Loucy (cell line): ENCODE data around the gene TRPM3.

Source experiments
- H2AFZ ChIP-seq: fragments of 200-600 bp; sonication (generic); 2 replicates; pipeline ENCODE4 v1.6.0; 2016; ENCODE audit warnings: antibody characterized with exemption, mild to moderate bottlenecking, low read length, moderate library complexity
- H3F3A ChIP-seq: fragments of 200-600 bp; 2 replicates; pipeline ENCODE4 v1.6.0; 2016; ENCODE audit warnings: antibody characterized with exemption, low read depth, mild to moderate bottlenecking
- H3K27me3 ChIP-seq: fragments of 200-600 bp; sonication (generic); 2 replicates; pipeline ENCODE4 v1.6.1; 2014; ENCODE audit warnings: low read length, mild to moderate bottlenecking; ENCODE audit not compliant: insufficient read depth, poor library complexity, severe bottlenecking
- H3K36me3 ChIP-seq: fragments of 200-600 bp; sonication (generic); 2 replicates; pipeline ENCODE4 v1.6.1; 2016; ENCODE audit warnings: low read length; ENCODE audit not compliant: insufficient read depth
- H3K4me1 ChIP-seq: fragments of 200-600 bp; sonication (generic); 2 replicates; pipeline ENCODE4 v1.5.1; 2014; ENCODE audit warnings: low read length, mild to moderate bottlenecking; ENCODE audit not compliant: insufficient read depth, poor library complexity, severe bottlenecking
- H3K4me2 ChIP-seq: fragments of 200-600 bp; sonication (generic); 2 replicates; pipeline ENCODE4 v1.6.0; 2014; ENCODE audit warnings: antibody characterized with exemption, low read length, low read depth, mild to moderate bottlenecking; ENCODE audit not compliant: poor library complexity, severe bottlenecking
- H3K4me3 ChIP-seq: fragments of 200-600 bp; sonication (generic); 2 replicates; pipeline ENCODE4 v1.5.1; 2014; ENCODE audit warnings: low read length, mild to moderate bottlenecking, mixed read lengths; ENCODE audit not compliant: poor library complexity, severe bottlenecking
- H3K79me2 ChIP-seq: fragments of 200-600 bp; sonication (generic); 2 replicates; pipeline ENCODE4 v1.6.1; 2014; ENCODE audit warnings: low read length; ENCODE audit not compliant: insufficient read depth
- H3K9ac ChIP-seq: fragments of 200-600 bp; sonication (generic); 2 replicates; pipeline ENCODE4 v1.6.0; 2014; ENCODE audit warnings: mild to moderate bottlenecking, low read depth, low read length, moderate library complexity; ENCODE audit not compliant: poor library complexity, severe bottlenecking
- H3K9me2 ChIP-seq: fragments of 200-600 bp; sonication (generic); replicated peaks from 2 replicates; pipeline ENCODE4 v1.6.1; 2016; ENCODE audit warnings: low read depth, low read length, mixed read lengths
- H3K9me3 ChIP-seq: fragments of 200-600 bp; sonication (generic); 2 replicates; pipeline ENCODE4 v1.6.1; 2014; ENCODE audit warnings: mild to moderate bottlenecking, antibody characterized with exemption, low read length, low read depth; ENCODE audit not compliant: insufficient read depth
- H4K20me1 ChIP-seq: fragments of 200-600 bp; sonication (generic); 2 replicates; pipeline ENCODE4 v1.6.0; 2014; ENCODE audit warnings: antibody characterized with exemption, low read length, mild to moderate bottlenecking; ENCODE audit not compliant: insufficient read depth, poor library complexity, severe bottlenecking
- EZH2phosphoT487 ChIP-seq: fragments of 200-600 bp; IDR thresholded peaks from 2 replicates; pipeline ENCODE4 v1.6.1; 2018; ENCODE audit warnings: antibody characterized with exemption, mild to moderate bottlenecking, moderate library complexity, borderline replicate concordance
- TF ChIP-seq, protein P1 (sequence below): fragments of 200-600 bp; sonication (generic); conservative IDR thresholded peaks from 2 replicates; pipeline ENCODE4 v1.5.1; 2014; ENCODE audit warnings: mild to moderate bottlenecking, antibody characterized with exemption, low read length

TRPM3 gene

DNA sequence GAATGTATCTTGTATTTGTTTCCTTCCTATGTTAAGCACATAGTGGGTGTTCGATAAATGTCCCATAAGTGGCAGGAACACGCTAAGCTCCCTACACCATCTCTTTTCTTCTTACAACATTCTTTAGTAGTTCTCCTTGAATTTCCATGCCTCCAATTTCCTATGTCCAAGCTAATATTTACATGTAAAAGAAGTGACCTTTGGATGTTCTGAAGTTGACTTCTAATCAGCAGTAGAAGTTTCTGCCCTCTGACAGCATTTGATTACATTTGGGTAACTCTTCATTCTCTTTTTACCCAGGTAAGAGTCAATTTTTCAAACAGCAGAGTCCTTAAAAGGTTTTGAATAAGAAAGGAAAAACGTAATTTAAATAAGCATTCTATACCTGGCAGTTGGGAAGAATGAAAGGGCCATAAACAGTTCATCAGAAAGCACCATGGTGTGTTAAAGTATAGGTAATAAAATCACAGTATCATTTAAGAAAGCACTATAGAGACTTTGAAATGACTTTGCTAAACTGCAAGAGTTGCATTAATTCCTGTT, 78.9 kb downstream of the TRPM3 start:
- no peaks in the 10 kb centered on the region for H3K4me1 ChIP-seq
- no peak for TF ChIP-seq EZH2phosphoT487
- TF ChIP-seq, protein P1, sequence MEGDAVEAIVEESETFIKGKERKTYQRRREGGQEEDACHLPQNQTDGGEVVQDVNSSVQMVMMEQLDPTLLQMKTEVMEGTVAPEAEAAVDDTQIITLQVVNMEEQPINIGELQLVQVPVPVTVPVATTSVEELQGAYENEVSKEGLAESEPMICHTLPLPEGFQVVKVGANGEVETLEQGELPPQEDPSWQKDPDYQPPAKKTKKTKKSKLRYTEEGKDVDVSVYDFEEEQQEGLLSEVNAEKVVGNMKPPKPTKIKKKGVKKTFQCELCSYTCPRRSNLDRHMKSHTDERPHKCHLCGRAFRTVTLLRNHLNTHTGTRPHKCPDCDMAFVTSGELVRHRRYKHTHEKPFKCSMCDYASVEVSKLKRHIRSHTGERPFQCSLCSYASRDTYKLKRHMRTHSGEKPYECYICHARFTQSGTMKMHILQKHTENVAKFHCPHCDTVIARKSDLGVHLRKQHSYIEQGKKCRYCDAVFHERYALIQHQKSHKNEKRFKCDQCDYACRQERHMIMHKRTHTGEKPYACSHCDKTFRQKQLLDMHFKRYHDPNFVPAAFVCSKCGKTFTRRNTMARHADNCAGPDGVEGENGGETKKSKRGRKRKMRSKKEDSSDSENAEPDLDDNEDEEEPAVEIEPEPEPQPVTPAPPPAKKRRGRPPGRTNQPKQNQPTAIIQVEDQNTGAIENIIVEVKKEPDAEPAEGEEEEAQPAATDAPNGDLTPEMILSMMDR = no peak

DNA sequence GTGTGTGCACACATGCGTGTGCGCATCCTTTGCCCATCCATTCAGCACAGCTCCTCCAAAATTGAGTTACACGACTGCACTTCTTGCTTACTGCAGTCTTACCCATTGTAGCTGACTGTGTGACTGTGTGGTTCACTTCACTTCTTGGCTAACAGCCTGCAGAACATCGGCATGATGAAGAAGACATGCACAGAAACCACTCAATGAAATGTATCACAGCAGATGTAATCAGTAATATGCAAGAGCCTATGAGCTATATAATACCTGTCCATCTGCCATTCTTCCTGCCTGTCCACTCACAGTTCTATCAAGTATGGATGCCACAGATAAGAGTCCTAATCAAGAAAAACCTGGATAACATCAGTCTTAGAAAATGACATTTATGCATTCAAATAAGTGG, 83.9 kb downstream of the TRPM3 start:
- no peak overlapping the region for H2AFZ ChIP-seq
- no peak overlapping the region for H3K4me2 ChIP-seq
- H3K36me3 ChIP-seq = no peaks in the 10 kb centered on the region
- no peak overlapping the region for H3K9ac ChIP-seq
- H3K27me3 ChIP-seq = no peaks in the 10 kb centered on the region
- TF ChIP-seq, protein P1 = no peak
- TF ChIP-seq EZH2phosphoT487 = no peak
- no peaks in the 10 kb centered on the region for H3K79me2 ChIP-seq
- no peaks in the 10 kb centered on the region for H3K9me2 ChIP-seq
- H3K4me1 ChIP-seq = no peaks in the 10 kb centered on the region
- no peaks in the 10 kb centered on the region for H3K9me3 ChIP-seq
- no peaks in the 10 kb centered on the region for H3F3A ChIP-seq
- H3K4me3 ChIP-seq = no peak overlapping the region
- no peaks in the 10 kb centered on the region for H4K20me1 ChIP-seq

More for the DNA sequence above, 78.9 kb downstream of the TRPM3 start:
- H2AFZ ChIP-seq = no peak overlapping the region
- H3K79me2 ChIP-seq = no peaks in the 10 kb centered on the region
- no peaks in the 10 kb centered on the region for H3K9me3 ChIP-seq
- no peak overlapping the region for H3K9ac ChIP-seq
- H3K4me2 ChIP-seq = no peak overlapping the region
- no peaks in the 10 kb centered on the region for H3F3A ChIP-seq
- no peak overlapping the region for H3K4me3 ChIP-seq
- H3K36me3 ChIP-seq = no peaks in the 10 kb centered on the region
- no peaks in the 10 kb centered on the region for H3K9me2 ChIP-seq
- no peaks in the 10 kb centered on the region for H4K20me1 ChIP-seq
- H3K27me3 ChIP-seq = no peaks in the 10 kb centered on the region

DNA sequence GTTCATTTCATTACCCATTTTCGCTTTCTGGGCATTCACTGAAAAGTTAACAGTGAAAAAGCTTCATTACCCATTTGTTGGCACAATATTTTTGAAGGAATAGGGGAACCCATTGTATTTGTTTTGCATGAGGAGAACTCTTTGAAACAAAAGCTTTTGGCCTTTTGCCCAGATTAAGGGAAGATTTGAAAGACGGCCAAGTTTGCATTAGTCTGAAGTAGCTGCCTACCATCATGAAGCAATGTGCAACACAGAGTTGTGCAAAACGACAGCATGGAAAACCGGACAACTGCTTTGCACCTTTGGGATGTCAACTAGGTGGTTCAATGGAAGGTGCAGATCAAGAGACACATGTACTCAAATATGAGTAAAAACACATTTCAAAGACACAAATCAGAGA, 84.9 kb downstream of the TRPM3 start:
- no peaks in the 10 kb centered on the region for H3K36me3 ChIP-seq

More for the DNA sequence above, 84.9 kb downstream of the TRPM3 start:
- no peaks in the 10 kb centered on the region for H3K27me3 ChIP-seq
- H3K9me2 ChIP-seq = no peaks in the 10 kb centered on the region
- no peaks in the 10 kb centered on the region for H3K79me2 ChIP-seq
- H3K4me1 ChIP-seq = no peaks in the 10 kb centered on the region
- no peaks in the 10 kb centered on the region for H4K20me1 ChIP-seq
- no peak overlapping the region for H3K9ac ChIP-seq
- no peak overlapping the region for H2AFZ ChIP-seq
- no peak for TF ChIP-seq EZH2phosphoT487
- TF ChIP-seq, protein P1 = no peak
- H3K4me2 ChIP-seq = no peak overlapping the region
- no peaks in the 10 kb centered on the region for H3K9me3 ChIP-seq
- no peak overlapping the region for H3K4me3 ChIP-seq
- no peaks in the 10 kb centered on the region for H3F3A ChIP-seq
